Loucy (cell line): Measurements from ENCODE around the gene CXXC1.
A peak's percentile ranks its signal among the peaks of the same experiment; 100 is the strongest.

Experiments used
- H2AFZ ChIP-seq: fragments of 200-600 bp; sonication (generic); 2 replicates; pipeline ENCODE4 v1.6.0; 2016; ENCODE audit warnings: antibody characterized with exemption, mild to moderate bottlenecking, low read length, moderate library complexity
- H3F3A ChIP-seq: fragments of 200-600 bp; 2 replicates; pipeline ENCODE4 v1.6.0; 2016; ENCODE audit warnings: antibody characterized with exemption, low read depth, mild to moderate bottlenecking
- H3K27me3 ChIP-seq: fragments of 200-600 bp; sonication (generic); 2 replicates; pipeline ENCODE4 v1.6.1; 2014; ENCODE audit warnings: low read length, mild to moderate bottlenecking; ENCODE audit not compliant: insufficient read depth, poor library complexity, severe bottlenecking
- H3K36me3 ChIP-seq: fragments of 200-600 bp; sonication (generic); 2 replicates; pipeline ENCODE4 v1.6.1; 2016; ENCODE audit warnings: low read length; ENCODE audit not compliant: insufficient read depth
- H3K4me1 ChIP-seq: fragments of 200-600 bp; sonication (generic); 2 replicates; pipeline ENCODE4 v1.5.1; 2014; ENCODE audit warnings: low read length, mild to moderate bottlenecking; ENCODE audit not compliant: insufficient read depth, poor library complexity, severe bottlenecking
- H3K4me2 ChIP-seq: fragments of 200-600 bp; sonication (generic); 2 replicates; pipeline ENCODE4 v1.6.0; 2014; ENCODE audit warnings: antibody characterized with exemption, low read length, low read depth, mild to moderate bottlenecking; ENCODE audit not compliant: poor library complexity, severe bottlenecking
- H3K4me3 ChIP-seq: fragments of 200-600 bp; sonication (generic); 2 replicates; pipeline ENCODE4 v1.5.1; 2014; ENCODE audit warnings: low read length, mild to moderate bottlenecking, mixed read lengths; ENCODE audit not compliant: poor library complexity, severe bottlenecking
- H3K79me2 ChIP-seq: fragments of 200-600 bp; sonication (generic); 2 replicates; pipeline ENCODE4 v1.6.1; 2014; ENCODE audit warnings: low read length; ENCODE audit not compliant: insufficient read depth
- H3K9ac ChIP-seq: fragments of 200-600 bp; sonication (generic); 2 replicates; pipeline ENCODE4 v1.6.0; 2014; ENCODE audit warnings: mild to moderate bottlenecking, low read depth, low read length, moderate library complexity; ENCODE audit not compliant: poor library complexity, severe bottlenecking
- H3K9me2 ChIP-seq: fragments of 200-600 bp; sonication (generic); replicated peaks from 2 replicates; pipeline ENCODE4 v1.6.1; 2016; ENCODE audit warnings: low read depth, low read length, mixed read lengths
- H3K9me3 ChIP-seq: fragments of 200-600 bp; sonication (generic); 2 replicates; pipeline ENCODE4 v1.6.1; 2014; ENCODE audit warnings: mild to moderate bottlenecking, antibody characterized with exemption, low read length, low read depth; ENCODE audit not compliant: insufficient read depth
- H4K20me1 ChIP-seq: fragments of 200-600 bp; sonication (generic); 2 replicates; pipeline ENCODE4 v1.6.0; 2014; ENCODE audit warnings: antibody characterized with exemption, low read length, mild to moderate bottlenecking; ENCODE audit not compliant: insufficient read depth, poor library complexity, severe bottlenecking
- EZH2phosphoT487 ChIP-seq: fragments of 200-600 bp; IDR thresholded peaks from 2 replicates; pipeline ENCODE4 v1.6.1; 2018; ENCODE audit warnings: antibody characterized with exemption, mild to moderate bottlenecking, moderate library complexity, borderline replicate concordance
- TF ChIP-seq, protein P1 (sequence below): fragments of 200-600 bp; sonication (generic); conservative IDR thresholded peaks from 2 replicates; pipeline ENCODE4 v1.5.1; 2014; ENCODE audit warnings: mild to moderate bottlenecking, antibody characterized with exemption, low read length

CXXC1 gene

DNA sequence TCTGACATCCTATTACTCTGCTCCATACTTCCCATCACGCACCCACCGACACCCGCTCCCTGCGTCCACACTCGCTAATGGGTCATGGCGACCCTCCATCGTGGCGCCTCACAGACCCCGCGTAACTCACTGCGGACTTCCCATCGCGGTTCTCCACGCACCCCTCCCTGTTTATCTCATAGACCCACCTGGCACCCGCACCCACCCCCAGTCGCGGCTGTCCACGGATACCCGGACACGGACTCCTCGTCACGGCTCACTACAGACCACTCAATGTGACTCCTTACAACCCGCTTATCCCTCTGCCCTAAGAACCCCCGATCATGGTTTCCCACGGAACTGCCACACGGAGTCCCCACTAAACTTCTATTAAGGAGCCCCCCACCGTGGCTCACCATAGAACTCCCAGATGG is 458 bp downstream of the CXXC1 start:
- no peak for TF ChIP-seq EZH2phosphoT487
- TF ChIP-seq, protein P1, sequence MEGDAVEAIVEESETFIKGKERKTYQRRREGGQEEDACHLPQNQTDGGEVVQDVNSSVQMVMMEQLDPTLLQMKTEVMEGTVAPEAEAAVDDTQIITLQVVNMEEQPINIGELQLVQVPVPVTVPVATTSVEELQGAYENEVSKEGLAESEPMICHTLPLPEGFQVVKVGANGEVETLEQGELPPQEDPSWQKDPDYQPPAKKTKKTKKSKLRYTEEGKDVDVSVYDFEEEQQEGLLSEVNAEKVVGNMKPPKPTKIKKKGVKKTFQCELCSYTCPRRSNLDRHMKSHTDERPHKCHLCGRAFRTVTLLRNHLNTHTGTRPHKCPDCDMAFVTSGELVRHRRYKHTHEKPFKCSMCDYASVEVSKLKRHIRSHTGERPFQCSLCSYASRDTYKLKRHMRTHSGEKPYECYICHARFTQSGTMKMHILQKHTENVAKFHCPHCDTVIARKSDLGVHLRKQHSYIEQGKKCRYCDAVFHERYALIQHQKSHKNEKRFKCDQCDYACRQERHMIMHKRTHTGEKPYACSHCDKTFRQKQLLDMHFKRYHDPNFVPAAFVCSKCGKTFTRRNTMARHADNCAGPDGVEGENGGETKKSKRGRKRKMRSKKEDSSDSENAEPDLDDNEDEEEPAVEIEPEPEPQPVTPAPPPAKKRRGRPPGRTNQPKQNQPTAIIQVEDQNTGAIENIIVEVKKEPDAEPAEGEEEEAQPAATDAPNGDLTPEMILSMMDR, result no peak
- Histone ChIP-seq H3K9me3 (no peaks in the 10 kb centered on the region), H3K36me3 (peaks cover 28% of the 10 kb centered on the region; the same call in 1 of the 2 replicates), H3K79me2 (peaks cover 35% of the 10 kb centered on the region), H3K4me3 (peak overlapping the region; percentile 97), H3K4me1 (peaks cover 12% of the 10 kb centered on the region), H3K27me3 (no peaks in the 10 kb centered on the region), H4K20me1 (peaks cover 2% of the 10 kb centered on the region), H3K9ac (peak overlapping the region; percentile 95), H3K4me2 (peak overlapping the region; percentile 74), H2AFZ (peak overlapping the region; percentile 88), H3F3A (no peaks in the 10 kb centered on the region), H3K9me2 (no peaks in the 10 kb centered on the region)

GRCh38 chr18:50286391-50287027 is 983 bp downstream of the CXXC1 start:
- peaks cover 15% of the 10 kb centered on the region for H3K4me1 ChIP-seq
- H3K4me3 ChIP-seq, result peak overlapping the region; percentile 97
- H3K9ac ChIP-seq, result peak overlapping the region; percentile 95
- H3K4me2 ChIP-seq, result peak overlapping the region; percentile 74
- no peaks in the 10 kb centered on the region for H3F3A ChIP-seq
- TF ChIP-seq, protein P1, result no peak
- no peak for TF ChIP-seq EZH2phosphoT487
- H4K20me1 ChIP-seq, result peaks cover 2% of the 10 kb centered on the region
- no peaks in the 10 kb centered on the region for H3K9me3 ChIP-seq
- no peak overlapping the region for H2AFZ ChIP-seq
- peaks cover 37% of the 10 kb centered on the region for H3K79me2 ChIP-seq
- no peaks in the 10 kb centered on the region for H3K9me2 ChIP-seq
- no peaks in the 10 kb centered on the region for H3K27me3 ChIP-seq
- peaks cover 29% of the 10 kb centered on the region; the same call in 1 of the 2 replicates for H3K36me3 ChIP-seq

GRCh38 chr18:50285631-50286321 is 1.7 kb downstream of the CXXC1 start:
- Histone ChIP-seq H3K9me2 (no peaks in the 10 kb centered on the region), H3K4me3 (peak overlapping the region; percentile 97), H3K9ac (peak overlapping the region; percentile 95), H4K20me1 (peaks cover 2% of the 10 kb centered on the region), H3K4me2 (peak overlapping the region; percentile 74), H3K27me3 (no peaks in the 10 kb centered on the region), H3F3A (no peaks in the 10 kb centered on the region), H3K79me2 (peaks cover 42% of the 10 kb centered on the region), H2AFZ (no peak overlapping the region), H3K36me3 (peaks cover 29% of the 10 kb centered on the region; the same call in 1 of the 2 replicates), H3K9me3 (no peaks in the 10 kb centered on the region), H3K4me1 (peaks cover 15% of the 10 kb centered on the region)
- TF ChIP-seq, protein P1, result no peak
- TF ChIP-seq EZH2phosphoT487, result no peak
